GM18517 (cell line): Measurements from ENCODE around the gene CACUL1.
"Not testable (repeated sequence)": the region's sequence is repeated elsewhere in the genome, so short reads cannot be mapped to it uniquely, and the experiment has no call there.

ENCODE experiments used
- ATAC-seq: cut with Tn5 transposase; IDR thresholded peaks from one replicate; pipeline ENCODE4 v1.9.1; 2021; ENCODE audit warnings: mild to moderate bottlenecking, moderate library complexity; ENCODE audit not compliant: unreplicated experiment

Gene CACUL1

GRCh38 chr10:118769898-118770600 lies 15.3 kb upstream of the CACUL1 start:
- ATAC-seq: no peak

GRCh38 chr10:118768041-118768919 lies 13.5 kb upstream of the CACUL1 start:
- ATAC-seq: no peak

DNA sequence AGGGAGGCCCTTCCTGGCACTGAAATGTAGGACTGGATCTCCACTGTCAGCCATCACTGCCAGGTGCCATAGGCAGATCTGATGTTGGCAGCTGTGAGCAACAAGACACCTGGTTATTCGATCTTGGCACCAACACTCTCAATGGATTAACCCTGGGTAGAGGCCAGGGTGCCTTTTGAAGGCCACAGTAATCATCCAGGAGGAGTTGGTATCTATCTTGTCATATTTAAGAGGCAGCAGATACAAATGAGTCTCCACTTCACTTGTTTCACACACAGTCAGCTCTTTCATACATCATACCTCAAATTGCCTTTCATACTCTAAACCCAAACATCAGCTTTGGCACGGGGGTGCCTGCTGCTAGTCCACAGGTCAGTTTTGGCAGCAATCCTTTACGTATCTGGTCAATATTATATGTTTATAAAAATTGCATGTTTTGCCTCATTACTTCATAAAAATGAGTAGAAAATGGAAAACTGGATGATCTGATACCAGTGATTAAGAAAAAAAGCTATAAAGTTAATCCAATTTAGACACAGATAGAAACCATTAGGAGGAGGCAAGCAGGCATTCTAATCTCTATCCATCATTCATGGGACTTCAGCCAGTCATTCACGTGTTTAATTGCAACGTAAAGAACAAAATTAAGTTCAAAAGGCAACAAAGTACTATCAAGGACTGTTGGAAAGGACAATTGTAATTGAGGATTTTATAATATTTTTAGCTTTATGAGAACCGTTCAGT lies 12.7 kb upstream of the CACUL1 start:
- no peak for ATAC-seq

DNA sequence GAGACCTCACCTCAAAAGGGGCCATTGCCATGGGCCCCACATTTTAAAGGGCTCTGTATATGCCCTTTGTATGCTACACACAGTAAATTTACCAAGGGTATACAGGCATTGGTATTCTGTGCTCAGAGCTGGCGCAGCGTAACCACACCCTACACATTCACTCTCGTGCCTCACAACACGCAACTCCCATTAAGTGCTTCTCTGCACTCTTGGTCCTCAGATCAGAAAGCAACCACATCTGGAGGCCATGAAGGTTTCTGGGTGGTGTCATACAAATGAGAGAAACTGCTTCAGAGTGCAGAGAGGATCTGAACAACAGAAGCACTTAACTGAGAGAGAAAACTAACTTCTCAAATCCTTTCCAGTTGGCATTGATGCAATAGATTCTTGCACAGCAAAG lies 9.4 kb upstream of the CACUL1 start:
- no peak for ATAC-seq

GRCh38 chr10:118763202-118763988 lies 8.6 kb upstream of the CACUL1 start:
- no peak for ATAC-seq

DNA sequence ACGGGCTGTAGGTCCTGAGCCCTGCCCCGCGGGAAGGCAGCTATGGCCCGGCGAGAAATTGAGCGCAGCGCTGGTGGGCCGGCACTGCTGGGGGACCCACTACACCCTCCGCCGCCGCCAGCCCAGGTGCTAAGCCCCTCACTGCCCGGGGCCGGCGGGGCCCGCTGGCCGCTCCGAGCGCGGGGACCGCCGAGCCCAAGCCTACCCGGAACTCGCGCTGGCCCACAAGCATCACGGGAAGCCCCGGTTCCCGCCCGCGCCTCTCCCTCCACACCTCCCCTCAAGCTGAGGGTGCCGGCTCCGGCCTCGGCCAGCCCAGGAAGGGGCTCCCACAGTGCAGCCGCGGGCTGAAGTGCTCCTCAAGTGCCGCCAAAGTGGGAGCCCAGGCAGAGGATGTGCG lies 5.5 kb upstream of the CACUL1 start:
- ATAC-seq: no peak

DNA sequence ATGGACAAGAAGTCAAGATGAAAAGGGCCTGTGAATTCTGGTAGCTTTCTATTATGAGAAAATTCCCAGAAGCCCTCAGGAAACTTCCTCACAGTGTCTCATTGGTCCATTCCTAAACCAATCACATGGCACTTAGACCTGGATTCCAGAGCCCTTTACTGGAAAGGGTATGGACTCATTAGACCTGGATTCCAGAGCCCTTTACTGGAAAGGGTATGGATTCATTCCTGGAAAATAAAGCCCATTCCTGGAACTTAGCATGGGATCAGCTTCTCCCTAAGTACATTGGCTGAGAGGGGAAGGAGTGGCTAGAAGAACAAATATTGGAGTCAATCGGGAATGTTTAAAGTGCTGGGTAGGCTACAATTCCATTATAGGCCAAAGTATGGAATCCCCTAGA lies 3.7 kb upstream of the CACUL1 start:
- ATAC-seq: no peak

GRCh38 chr10:118754229-118754555 lies 578 bp downstream of the CACUL1 start:
- peak; percentile 7 for ATAC-seq

GRCh38 chr10:118753331-118754228 lies 1.2 kb downstream of the CACUL1 start:
- ATAC-seq: peak; percentile 4

DNA sequence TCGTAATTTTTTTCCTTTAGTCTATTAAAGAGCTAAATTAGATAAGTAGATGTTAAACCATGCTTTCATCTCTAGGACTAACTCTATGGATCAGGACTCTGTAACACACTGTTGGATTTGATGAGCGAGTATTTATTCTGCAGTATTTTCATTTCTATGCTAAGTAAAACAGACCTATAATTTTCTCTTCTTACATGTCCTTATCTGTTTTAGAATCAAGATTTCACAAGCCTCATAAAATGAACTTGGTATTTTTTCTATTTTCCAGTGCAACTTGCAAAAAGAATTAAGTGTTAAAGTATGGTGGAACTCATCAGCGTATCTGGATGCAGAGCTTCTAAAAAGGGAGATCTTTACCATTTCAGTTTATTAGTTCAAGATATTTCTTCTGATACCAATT lies 2.4 kb downstream of the CACUL1 start:
- ATAC-seq: no peak

- no peak for ATAC-seq
Measured at GRCh38 chr10:118751265-118751664, 3.5 kb downstream of the CACUL1 start.

DNA sequence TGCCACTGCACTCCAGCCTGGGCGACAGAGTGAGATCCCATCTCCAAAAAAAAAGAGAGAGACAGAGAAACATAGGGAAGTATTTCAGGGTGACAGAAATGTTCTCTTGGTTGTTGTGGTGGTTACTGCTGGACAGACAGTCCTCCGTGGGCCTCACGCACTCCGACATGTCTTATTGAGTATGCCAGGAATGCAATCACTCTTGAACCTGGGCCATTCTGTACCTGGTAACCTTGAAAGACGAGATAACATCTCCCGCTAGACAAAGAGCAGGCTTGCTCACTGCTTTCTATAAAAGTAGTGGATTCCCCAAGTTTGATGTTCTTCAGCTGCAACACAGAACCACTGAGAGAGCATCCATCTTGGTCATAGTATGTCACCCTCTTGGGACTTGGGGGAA lies 6.7 kb downstream of the CACUL1 start:
- no peak for ATAC-seq

DNA sequence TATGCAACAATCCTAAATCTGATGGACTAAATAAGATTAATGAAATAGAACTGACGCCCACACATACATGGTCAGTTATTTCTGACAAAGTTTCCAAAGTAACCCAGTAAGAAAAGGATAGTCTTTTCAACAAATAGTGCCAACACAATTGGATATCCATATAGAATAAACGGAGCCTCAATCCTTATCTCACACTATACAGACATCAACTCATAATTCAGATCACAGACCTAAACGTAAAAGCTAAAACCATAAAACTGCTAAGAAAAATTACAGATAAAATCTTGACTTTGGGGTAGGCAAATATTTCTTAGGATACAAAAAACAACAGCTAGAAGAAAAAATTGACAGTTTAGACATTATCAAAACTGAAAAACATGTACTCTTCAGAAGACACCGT lies 8.5 kb downstream of the CACUL1 start:
- no peak for ATAC-seq

- ATAC-seq: no peak
Measured at GRCh38 chr10:118745056-118745455, 9.7 kb downstream of the CACUL1 start.

- ATAC-seq: not testable (repeated sequence)
Measured at GRCh38 chr10:118744346-118744918, 10.3 kb downstream of the CACUL1 start.

- no peak for ATAC-seq
Measured at GRCh38 chr10:118742782-118743181, 12.0 kb downstream of the CACUL1 start.

GRCh38 chr10:118742032-118742431 lies 12.7 kb downstream of the CACUL1 start:
- no peak for ATAC-seq

- no peak for ATAC-seq
Measured at GRCh38 chr10:118738406-118738805, 16.4 kb downstream of the CACUL1 start.

GRCh38 chr10:118737603-118738302 lies 17.0 kb downstream of the CACUL1 start:
- ATAC-seq: no peak
